ENCODE measurements around the gene NKTR. TPM values are rescaled to one million over a fixed set of nuclear protein-coding genes. Genes with fewer than 3 reads are reported as not detected.

Gene NKTR
- total RNA-seq, 6 experiments from 2014 or later = 21.9 to 35.2 (median 28.4) TPM

GRCh38 chr3:42612217-42612616 lies 11.7 kb downstream of the NKTR start:
- ATAC-seq (no peak), DNase-seq (no peak)
- intact Hi-C loops (cut with DNase I) = no loop called here
- TF ChIP-seq POLR2A (IDR thresholded peaks at IDR 0.05) (no peak), CTCF (IDR thresholded peaks at IDR 0.05) (no peak)
- Histone ChIP-seq H3K9me3 (no peaks in the 10 kb centered on the region), H3K4me3 (no peak overlapping the region), H3K27me3 (no peaks in the 10 kb centered on the region), H3K4me1 (peaks cover 0 to 22% (median 5%) of the 10 kb centered on the region in 4 donors), H3K27ac (no peak overlapping the region), H3K36me3 (no peaks in the 10 kb centered on the region)
- 73% methylated on average over 1 of the region's 1 CpG for WGBS (ENCODE audit: insufficient coverage, low coverage, low lambda C conversion rate, missing lambda C conversion rate)

- no peak overlapping the region for H3K27ac ChIP-seq
- 88% methylated on average over 3 of the region's 3 CpGs for WGBS (ENCODE audit: insufficient coverage, low coverage, low lambda C conversion rate, missing lambda C conversion rate)
- no peaks in the 10 kb centered on the region for H3K9me3 ChIP-seq
- no peak for TF ChIP-seq POLR2A (IDR thresholded peaks at IDR 0.05)
- no peak for TF ChIP-seq CTCF (IDR thresholded peaks at IDR 0.05)
- DNase-seq = no peak
- no peak overlapping the region for H3K4me3 ChIP-seq
- intact Hi-C loops (cut with DNase I) = no loop called here
- peaks cover 0 to 2% (median 0%) of the 10 kb centered on the region in 4 donors for H3K36me3 ChIP-seq
- H3K4me1 ChIP-seq = peaks cover 0 to 22% (median 5%) of the 10 kb centered on the region in 4 donors
- H3K27me3 ChIP-seq = no peaks in the 10 kb centered on the region
- ATAC-seq = no peak
Observed at GRCh38 chr3:42612928-42613327, 12.4 kb downstream of the NKTR start.

GRCh38 chr3:42613462-42613861 lies 13.0 kb downstream of the NKTR start:
- ATAC-seq = peak in 2 of 4 donors; percentile 33 to 47
- Histone ChIP-seq H3K4me1 (peaks cover 0 to 19% (median 4%) of the 10 kb centered on the region in 4 donors), H3K9me3 (no peaks in the 10 kb centered on the region), H3K27ac (no peak overlapping the region), H3K36me3 (peaks cover 0 to 3% (median 1%) of the 10 kb centered on the region in 4 donors), H3K4me3 (no peak overlapping the region), H3K27me3 (no peaks in the 10 kb centered on the region)
- 77% methylated on average over 2 of the region's 2 CpGs for WGBS (ENCODE audit: insufficient coverage, low coverage, low lambda C conversion rate, missing lambda C conversion rate)
- intact Hi-C loops (cut with DNase I) = no loop called here
- DNase-seq = no peak
- TF ChIP-seq POLR2A (IDR thresholded peaks at IDR 0.05) = no peak
- peak; percentile 28 to 43 (median 36) for TF ChIP-seq CTCF (IDR thresholded peaks at IDR 0.05)

- 79% methylated on average over 2 of the region's 2 CpGs for WGBS (ENCODE audit: insufficient coverage, low coverage, low lambda C conversion rate, missing lambda C conversion rate)
- Histone ChIP-seq H3K27ac (no peak overlapping the region), H3K9me3 (no peaks in the 10 kb centered on the region), H3K4me1 (no peaks in the 10 kb centered on the region), H3K36me3 (peaks cover 0 to 59% (median 43%) of the 10 kb centered on the region in 4 donors), H3K27me3 (no peaks in the 10 kb centered on the region), H3K4me3 (no peak overlapping the region)
- intact Hi-C loops (cut with DNase I) = no loop called here
- no peak for DNase-seq
- ATAC-seq = no peak
- TF ChIP-seq POLR2A (IDR thresholded peaks at IDR 0.05) = no peak
- TF ChIP-seq CTCF (IDR thresholded peaks at IDR 0.05) = no peak
Observed at GRCh38 chr3:42631620-42632019, 31.1 kb downstream of the NKTR start.

DNA sequence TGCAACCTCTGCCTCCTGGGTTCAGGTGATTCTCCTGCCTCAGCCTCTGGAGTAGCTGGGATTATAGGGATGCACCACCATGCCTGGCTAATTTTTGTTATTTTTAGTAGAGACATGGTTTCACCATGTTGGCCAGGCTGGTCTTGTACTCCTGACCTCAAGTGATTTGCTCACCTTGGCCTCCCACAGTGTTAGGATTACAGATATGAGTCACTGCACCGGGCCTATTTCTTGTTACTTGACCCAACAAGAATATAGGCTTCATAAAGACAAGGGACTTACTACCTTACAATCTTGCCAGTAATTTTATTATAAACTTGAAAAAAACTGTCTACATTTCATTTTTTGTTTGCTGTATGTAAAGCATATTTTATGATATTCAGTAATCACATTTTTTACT lies 31.7 kb downstream of the NKTR start:
- 40% methylated on average over 1 of the region's 1 CpG for WGBS (ENCODE audit: insufficient coverage, low coverage, low lambda C conversion rate, missing lambda C conversion rate)
- TF ChIP-seq CTCF (IDR thresholded peaks at IDR 0.05) = no peak
- TF ChIP-seq POLR2A (IDR thresholded peaks at IDR 0.05) = no peak
- ATAC-seq (no peak), DNase-seq (no peak)
- Histone ChIP-seq H3K4me1 (no peaks in the 10 kb centered on the region), H3K9me3 (no peaks in the 10 kb centered on the region), H3K36me3 (peaks cover 0 to 62% (median 42%) of the 10 kb centered on the region in 4 donors), H3K27me3 (no peaks in the 10 kb centered on the region), H3K27ac (no peak overlapping the region), H3K4me3 (no peak overlapping the region)
- intact Hi-C loops (cut with DNase I) = no loop called here

Data from right lobe of liver (tissue), 6 donors.